NCI-H748 (cell line): Measurements from ENCODE around the gene SMOC1.
A peak's percentile ranks its signal among the peaks of the same experiment; 100 is the strongest.

Experiments
- DNase-seq: peaks from one replicate; lab custom pipeline; 2025; ENCODE audit not compliant: unreplicated experiment; lab: John Stamatoyannopoulos, UW

The SMOC1 gene

GRCh38 chr14:69980457-69981425, 101.5 kb downstream of the SMOC1 start:
- peak; percentile 74 for DNase-seq

DNA sequence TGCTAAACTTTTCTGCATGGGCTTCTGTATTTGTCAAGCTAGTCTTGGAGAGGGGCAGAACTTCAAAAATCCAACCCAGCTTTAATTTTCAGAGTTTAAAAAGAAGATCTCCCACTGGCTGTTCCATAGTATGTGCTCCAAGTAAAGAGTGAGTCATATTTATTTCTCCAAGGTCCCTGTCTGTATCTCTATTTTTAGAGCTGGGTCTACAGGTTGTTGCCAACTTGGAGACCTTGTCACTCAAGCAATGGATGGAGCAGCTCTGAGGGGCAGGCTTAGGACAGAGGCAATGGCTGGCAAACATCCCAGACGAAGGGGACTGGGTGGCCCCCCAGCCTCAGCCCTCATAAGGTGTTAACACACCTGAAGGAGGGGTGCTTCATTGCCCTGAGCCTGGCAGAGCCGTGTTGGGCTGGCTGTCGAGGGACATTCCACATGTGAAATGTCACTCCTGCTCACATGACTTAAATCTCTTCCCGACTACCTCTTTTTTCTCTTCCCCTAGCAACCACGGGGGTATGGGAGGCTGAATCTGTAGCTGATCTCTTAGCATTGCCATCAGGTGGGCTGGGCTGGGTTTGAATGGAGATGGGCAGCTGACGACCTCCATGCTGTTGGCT, 103.1 kb downstream of the SMOC1 start:
- DNase-seq, result no peak

DNA sequence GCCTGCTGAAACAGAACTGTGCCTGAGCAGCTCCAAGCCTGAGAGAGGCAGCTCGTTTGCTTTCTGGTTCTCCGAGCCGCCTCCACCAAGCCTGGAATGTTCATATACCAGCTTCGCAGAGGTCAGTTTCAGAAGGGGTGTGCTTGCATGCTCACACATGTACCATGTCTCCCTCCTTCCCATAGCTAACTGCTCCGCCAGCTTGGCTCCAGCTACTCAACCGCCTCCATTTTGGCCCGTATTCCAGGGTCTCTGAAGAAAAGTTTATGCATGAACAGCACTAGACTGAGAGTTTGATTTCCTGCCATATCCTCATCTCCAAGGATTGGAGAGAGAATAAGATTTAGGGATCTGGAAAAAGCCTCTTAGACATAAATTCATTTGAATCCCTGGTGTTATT, 103.7 kb downstream of the SMOC1 start:
- DNase-seq, result no peak

- DNase-seq, result no peak
Observed at GRCh38 chr14:69983317-69983716, 104.1 kb downstream of the SMOC1 start.

DNA sequence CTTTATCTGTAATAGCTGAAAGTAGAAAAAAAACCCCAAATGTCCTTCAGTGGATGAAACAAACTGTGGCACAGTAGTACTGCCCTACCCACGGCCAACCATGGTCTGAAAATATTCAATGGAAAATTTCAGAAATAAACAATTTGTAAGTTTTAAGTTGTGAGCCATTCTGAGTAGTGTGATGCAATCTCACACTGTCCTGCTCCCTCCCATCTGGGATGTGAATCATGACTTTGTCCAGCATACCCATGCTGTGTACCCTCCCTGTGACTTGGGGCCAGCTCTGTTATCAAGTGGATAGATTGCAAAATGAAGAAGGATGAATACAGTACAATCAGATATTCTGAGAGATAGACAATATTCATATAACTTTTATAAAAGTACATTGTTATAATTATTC, 106.2 kb downstream of the SMOC1 start:
- DNase-seq, result no peak

- no peak for DNase-seq
Observed at GRCh38 chr14:69986336-69986735, 107.1 kb downstream of the SMOC1 start.

GRCh38 chr14:69987406-69988121, 108.3 kb downstream of the SMOC1 start:
- no peak for DNase-seq

DNA sequence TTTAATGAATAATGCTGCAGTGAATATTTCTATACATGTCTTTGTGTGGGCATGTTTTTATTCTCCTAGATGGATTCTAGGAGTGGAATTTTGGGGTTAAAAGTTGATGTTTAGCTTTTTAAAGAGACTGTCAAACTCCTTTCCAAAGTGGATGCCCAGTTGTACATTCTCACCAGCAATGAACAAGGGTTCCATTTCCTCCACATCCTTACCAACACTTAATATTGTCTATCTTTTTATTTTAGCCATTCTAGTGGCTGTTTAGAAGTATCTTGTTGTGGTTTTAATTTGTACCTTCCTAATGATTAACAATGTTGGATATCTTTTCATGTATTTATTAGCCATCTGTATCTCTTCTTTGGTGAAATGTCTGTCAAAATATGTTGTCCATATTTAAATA, 109.8 kb downstream of the SMOC1 start:
- no peak for DNase-seq

GRCh38 chr14:69989622-69990021, 110.4 kb downstream of the SMOC1 start:
- no peak for DNase-seq

- DNase-seq, result no peak
Observed at GRCh38 chr14:69990323-69990722, 111.1 kb downstream of the SMOC1 start.

GRCh38 chr14:69991422-69991821, 112.2 kb downstream of the SMOC1 start:
- DNase-seq, result no peak

DNA sequence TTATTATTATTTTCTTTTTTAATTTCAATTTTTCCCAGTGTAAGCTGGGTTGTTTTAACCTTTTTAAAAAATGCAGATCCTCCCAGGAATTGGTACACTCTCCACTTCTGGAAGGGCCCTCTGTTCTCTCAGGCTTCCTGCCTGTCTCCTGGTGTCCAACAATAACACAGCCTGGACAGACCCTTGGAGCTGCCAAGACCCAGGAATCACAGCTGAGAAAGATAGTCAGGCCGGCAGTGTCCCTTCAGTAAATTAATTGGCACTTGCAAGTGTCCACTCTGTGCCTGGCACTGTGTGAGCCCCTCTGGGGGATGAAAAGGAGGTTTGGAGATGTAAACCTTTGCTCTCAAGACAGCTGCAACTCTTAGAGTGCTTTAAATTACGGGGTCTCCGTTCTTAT, 113.3 kb downstream of the SMOC1 start:
- no peak for DNase-seq

GRCh38 chr14:69993326-69993725, 114.1 kb downstream of the SMOC1 start:
- DNase-seq, result no peak

DNA sequence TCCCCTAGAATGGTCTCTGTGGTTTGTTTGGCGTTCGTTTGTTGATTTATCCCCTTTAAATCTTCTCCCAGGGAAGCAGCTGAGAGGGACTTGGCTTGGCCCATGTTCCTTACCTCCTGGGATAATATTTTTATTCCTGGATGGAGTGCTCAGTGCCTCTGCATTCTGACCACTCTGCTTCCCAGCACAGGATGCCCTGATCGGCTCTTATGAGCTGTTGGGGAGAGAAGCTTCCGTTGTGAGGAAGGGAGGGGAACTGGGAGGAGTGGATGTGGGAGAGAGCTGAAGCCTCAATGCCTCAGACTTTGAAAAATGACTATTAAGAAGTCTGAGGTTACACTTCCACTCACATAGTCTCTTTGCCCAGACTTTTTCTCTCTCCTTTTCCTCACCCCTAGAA, 114.8 kb downstream of the SMOC1 start:
- no peak for DNase-seq

GRCh38 chr14:69996216-69996615, 117.0 kb downstream of the SMOC1 start:
- no peak for DNase-seq

DNA sequence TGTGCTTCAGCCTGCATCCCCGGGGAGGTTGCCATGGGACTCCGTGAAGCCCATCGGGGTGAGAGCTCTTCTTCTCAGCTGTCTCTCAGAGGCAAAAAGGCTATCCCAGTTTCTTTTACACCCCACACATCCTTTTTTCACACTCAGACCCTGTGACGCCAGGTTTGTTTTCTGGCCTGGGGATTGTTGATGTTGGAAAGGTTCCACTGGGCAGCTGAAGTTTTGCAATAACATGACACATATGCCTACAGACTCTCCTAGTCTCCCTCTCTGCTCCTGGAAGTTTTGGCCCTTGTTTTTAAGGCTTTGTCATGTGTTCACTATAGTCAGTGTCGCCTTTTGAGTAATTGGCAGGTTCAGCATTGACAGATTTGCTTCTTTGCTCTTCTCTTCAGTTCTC, 118.6 kb downstream of the SMOC1 start:
- DNase-seq, result no peak

DNA sequence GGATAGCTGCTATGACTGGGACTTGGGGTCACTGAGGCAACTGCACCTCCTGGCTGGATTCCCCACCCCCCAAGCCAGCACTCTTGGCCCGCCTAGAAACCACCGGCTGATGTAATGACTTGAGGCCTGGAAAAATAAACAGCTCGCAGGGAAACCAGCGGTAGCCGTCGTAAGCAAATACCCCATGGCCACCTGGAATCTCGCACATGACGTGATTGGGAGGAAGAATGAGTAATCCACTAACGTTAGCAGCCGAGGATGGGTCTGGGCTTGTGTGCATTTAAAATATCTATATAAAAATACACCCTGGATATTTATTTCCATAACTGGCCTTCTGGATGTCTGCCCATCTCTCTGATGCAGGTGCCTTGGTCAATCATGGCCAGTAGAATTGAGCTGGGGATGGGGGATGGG, 120.1 kb downstream of the SMOC1 start:
- peak; percentile 88 for DNase-seq

GRCh38 chr14:70000601-70001000, 121.4 kb downstream of the SMOC1 start:
- DNase-seq, result no peak

- DNase-seq, result no peak
Observed at GRCh38 chr14:70002589-70003346, 123.6 kb downstream of the SMOC1 start.

- no peak for DNase-seq
Observed at GRCh38 chr14:70004791-70005190, 125.6 kb downstream of the SMOC1 start.

DNA sequence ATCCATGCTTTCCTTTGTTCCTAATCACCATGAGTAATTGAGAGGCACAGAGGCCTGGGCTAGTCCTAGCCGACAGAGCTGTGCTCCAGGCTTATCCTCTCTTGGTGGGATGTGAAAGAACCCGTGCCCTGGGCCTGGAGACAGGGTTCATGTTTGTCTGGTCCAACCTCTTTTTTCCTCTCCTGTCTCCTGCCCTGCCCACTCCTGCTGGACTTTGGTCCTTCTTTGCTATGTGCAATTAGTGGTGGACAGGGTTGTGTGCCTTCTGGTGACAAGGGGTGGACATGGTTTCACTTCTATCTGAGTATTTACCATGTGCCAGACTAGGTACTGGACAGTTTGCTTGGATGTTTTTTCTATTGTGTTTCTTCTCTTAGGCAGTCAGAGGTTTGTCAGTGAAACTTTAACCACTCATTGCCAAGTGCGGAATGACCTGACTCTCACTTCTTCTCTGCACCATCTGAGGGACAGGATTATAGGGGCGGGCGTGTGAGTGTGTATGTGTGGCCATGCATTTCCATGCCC, 126.1 kb downstream of the SMOC1 start:
- DNase-seq, result no peak
